Activated CD4-positive, alpha-beta T cell treated with anti-CD3 and anti-CD28 coated beads, Interleukin-2, amount 50 U/mL, for 24 hours (primary cell): ENCODE measurements around the gene INAFM2.

Source experiments
- DNase-seq, 2 donors: peaks; one replicate each; pipeline ENCODE4 v3.0.0-alpha.2; 2020; ENCODE audit warnings: low read depth in 1 of 2, low spot score in 1 of 2

INAFM2 gene

GRCh38 chr15:40323239-40323952, at the start of gene INAFM2:
TSS of gene INAFM2 (plus strand) at chr15:40323692. CDS start at chr15:40324056, 364 bp downstream.
- peak; percentile 72 to 86 for DNase-seq

DNA sequence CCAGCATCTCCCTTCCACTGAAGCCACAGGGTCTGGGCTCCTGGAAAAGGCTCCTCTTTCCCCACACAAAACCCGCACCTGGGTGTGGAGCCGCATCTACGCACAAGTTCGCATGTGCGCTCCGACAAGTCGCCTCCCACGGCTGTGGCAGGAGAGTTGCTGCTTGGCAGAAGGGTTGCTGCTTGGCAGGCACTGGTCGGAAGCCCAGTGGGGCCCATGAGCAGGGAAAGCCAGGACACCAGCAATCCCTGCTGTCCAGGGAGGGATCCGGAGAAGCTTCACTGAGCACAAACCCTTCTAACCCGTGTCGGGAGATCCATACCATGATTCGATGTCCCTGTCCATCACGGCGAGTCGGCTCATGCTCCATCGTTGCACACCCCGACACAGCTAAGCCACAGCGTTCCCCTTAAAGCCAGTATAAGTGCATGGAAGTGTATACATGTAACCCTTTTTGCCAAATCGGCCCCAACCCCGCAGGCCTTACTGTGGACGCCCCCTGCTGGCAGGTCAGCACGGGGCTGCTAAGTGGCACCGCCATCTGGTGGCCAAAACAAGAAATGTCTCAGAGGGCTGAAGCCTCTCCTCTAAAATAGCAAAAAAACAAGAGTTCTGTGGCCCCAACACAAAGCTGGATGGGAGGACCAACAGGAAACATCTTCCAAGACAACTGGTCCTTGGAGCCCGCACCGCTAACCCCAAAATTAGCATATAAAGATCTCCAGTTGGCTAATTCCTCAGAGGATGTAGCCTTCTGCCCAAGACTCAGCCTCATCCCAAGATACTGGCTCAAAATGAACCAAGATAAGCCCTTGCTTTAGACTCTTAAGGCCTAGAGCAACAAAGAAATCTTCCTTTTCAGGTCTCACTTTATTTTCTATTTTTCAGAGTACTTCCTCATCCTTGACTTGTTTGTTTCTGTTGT, 48.9 kb upstream of the INAFM2 start:
- DNase-seq: peak; percentile 88 to 89

DNA sequence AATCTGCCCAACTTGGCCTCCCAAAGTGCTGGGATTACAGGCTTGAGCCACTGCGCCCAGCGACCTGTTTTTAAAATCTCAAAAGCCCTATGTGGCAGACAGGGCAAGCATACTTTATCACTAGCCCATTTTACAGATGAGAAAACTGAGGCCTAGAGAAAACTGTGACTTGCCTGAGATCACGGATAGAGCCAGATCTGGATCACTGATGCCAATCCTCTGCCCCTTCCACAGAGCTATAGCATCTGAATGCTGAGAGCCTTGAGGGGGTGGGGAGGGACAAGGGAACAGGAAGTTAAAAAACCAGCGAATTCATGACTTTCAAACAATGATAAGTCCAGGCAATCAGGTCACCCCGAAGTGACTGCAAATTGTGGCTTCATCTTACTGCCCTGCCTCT, 48.0 kb upstream of the INAFM2 start:
- DNase-seq: no peak

- DNase-seq: no peak
These were observed 47.5 kb upstream of the INAFM2 start for GRCh38 chr15:40275954-40276353.

GRCh38 chr15:40276927-40277326, 46.6 kb upstream of the INAFM2 start:
- DNase-seq: no peak

GRCh38 chr15:40277471-40277870, 46.0 kb upstream of the INAFM2 start:
- no peak for DNase-seq

- no peak for DNase-seq
These were observed 45.5 kb upstream of the INAFM2 start for GRCh38 chr15:40278026-40278425.

DNA sequence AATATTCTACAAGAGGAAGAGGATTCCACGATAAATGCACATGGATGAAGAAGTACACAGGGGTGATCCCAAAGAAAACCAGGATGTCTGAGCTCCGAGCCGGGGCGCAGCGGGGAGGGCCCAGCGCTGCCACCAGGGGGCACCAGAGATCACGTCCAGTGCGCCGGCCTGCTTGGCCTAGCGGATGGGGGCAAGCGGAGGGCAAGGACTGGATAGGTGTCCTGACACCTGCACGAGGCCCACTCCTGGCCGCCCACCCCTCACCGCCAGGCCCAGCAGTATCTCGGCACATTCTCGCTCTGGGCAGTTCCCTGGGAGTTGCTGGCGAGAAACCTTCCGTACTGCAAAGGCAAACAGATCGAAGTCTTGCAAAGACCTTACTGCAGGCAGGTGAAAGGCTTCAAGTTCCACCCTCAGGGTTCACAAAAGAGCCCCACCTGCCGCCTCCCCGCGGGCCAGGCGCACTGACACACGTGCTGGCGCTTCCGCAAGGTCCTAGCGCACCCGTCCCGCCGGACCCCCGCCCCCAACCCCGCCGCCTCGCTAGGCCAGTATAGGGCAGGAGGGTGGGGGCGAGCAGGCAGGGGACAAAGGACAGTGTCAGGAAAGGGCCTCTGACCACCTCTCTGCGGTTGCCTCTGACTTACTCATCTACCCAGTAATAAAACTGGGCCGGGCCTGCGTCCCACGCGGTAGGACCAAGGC, 43.9 kb upstream of the INAFM2 start:
- DNase-seq: peak; percentile 50 to 64

DNA sequence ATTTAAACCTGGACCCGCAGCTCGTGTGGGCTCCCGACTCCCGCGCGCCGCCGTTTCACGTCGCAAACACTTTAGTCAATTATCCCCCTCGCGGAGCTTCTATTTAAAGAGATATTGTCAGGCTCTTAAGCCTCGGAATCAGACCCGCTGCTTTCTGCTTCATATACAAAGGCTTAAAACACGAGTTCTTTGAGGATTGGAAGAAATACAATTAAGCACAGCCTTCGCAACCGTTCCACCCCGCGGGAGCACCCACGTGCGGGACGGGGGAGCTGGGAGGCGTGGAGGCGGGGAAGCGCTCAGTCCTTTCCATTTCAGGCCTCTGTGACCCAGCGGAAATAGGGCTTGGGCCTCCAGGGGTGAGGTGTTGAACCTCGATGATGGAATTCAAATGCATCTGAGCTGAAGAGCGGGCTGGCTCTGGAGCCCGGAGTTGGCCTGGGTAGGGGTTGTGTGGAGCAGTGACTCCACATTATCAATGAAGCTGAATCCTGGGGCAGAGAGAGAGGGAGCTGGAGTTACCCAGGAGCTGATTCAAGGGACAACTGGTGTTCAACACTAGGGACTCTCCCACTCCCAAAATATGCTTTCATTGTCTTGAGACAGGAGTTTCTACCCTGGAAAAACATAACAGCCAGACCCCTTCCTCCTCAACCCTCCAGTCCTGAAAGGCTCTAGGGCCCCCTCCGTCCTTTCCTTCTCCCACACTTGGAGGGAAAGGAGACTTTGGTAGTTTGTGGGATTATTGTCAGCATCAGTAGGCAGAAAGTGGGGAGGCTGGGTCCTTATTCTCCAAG, 43.0 kb upstream of the INAFM2 start:
- DNase-seq: no peak

- DNase-seq: no peak
These were observed 42.3 kb upstream of the INAFM2 start for GRCh38 chr15:40281057-40281800.

- no peak for DNase-seq
These were observed 41.7 kb upstream of the INAFM2 start for GRCh38 chr15:40281801-40282146.

GRCh38 chr15:40282147-40282868, 41.2 kb upstream of the INAFM2 start:
- peak in 1 of 2 donors; percentile 18 for DNase-seq

GRCh38 chr15:40282869-40283614, 40.5 kb upstream of the INAFM2 start, which contains the start of gene ANKRD63:
TSS of gene ANKRD63 (minus strand) at chr15:40283064. CDS start at chr15:40282586, 478 bp downstream.
- peak; percentile 17 to 20 for DNase-seq

DNA sequence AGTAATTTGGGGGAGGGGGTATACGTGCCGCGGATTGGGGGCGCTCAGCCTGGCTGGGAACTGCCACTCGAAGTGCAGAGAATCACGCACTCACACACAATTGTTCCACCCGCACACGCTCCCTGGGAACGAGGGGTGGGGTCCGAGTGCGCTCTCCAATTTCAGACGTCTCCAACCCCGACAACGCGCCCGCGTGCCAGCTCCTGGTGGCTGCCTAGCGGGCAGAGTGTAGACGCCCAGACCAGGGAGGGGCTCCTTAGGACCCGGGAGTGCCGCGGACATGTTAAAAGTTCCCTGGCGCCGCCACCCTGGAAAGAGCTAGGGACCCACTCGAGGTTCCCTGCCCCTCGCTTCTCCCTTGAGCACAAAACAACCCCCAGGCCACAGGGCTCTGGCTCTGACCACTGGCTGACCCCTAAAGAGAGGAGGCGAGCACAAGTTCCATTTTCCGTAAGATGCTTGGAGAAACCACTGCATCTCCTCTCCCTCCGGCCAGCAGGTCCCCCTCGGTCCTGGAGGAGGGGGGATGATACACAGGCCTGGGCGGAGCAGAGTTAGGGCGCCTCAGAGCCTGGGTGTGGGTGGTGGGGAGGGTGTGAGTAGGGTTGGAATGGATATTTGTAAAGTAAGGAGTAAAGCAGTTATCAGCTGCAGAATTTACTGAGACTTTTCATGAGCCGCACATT, 39.7 kb upstream of the INAFM2 start:
- DNase-seq: no peak

GRCh38 chr15:40285151-40285550, 38.3 kb upstream of the INAFM2 start:
- no peak for DNase-seq

GRCh38 chr15:40285554-40286011, 37.9 kb upstream of the INAFM2 start:
- DNase-seq: no peak

DNA sequence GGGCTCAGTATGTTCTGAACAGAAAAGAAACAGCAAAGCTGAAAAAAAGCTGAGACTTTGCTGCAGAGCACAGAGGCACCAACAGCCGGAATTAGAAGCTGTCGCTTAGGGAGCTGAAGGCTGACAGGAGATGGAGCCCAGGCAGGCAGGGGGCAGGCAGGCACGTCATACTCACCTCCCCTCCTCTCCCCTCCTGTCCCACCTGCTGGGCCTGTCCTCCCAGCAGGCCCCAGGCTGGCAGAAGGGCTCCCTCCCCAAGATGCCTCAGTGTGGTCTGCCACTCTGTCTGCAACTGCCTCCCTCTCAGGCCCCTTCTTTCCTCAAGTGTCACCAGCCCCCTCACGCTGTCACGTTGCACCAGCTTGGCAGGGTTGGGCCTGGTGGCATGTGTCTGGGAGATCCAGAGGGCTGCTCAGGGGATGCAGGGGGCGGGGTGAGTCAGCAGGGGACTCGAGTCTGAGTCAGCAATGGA, 37.4 kb upstream of the INAFM2 start:
- DNase-seq: no peak

DNA sequence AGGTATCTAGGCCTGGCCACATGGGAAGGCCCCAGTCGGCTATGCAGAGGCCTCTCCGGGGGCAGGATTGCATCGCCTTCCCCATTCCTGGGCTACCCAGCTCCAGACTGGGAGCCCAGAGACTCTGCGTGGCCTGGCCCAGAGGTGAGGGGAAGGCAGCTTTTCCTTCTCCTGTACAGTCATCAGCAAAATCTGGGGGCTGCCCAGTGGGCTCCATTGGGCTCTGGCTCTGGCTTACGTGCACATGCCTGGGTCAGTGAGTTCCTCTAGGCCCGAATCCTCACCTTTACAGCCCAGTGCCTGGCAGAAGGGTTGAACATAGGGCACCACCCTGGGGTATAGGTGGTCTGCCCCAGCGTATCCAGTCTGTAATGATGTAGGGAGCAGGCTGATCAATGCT, 36.7 kb upstream of the INAFM2 start:
- no peak for DNase-seq
